Coronary artery (tissue), 2 donors: ENCODE measurements around the gene LPP.

ENCODE experiments used
- DNase-seq: peaks from one replicate; pipeline ENCODE4 v3.0.0-alpha.2; 2017; ENCODE audit warnings: low spot score
- H3K27ac ChIP-seq, 2 donors: fragments of 200-600 bp; sonication (generic); one replicate each; pipeline ENCODE4 v1.5.1; 2016 to 2019
- H3K4me3 ChIP-seq: fragments of 200-600 bp; sonication (generic); 2 replicates; pipeline ENCODE4 v1.5.1; 2016; ENCODE audit warnings: mild to moderate bottlenecking, moderate library complexity
- CTCF ChIP-seq: fragments of 200-600 bp; sonication (generic); IDR thresholded peaks from one replicate; pipeline ENCODE4 v1.5.1; 2019; ENCODE audit warnings: antibody characterized with exemption

Gene LPP

GRCh38 chr3:188791311-188791710, 637.4 kb downstream of the LPP start:
- no peak for DNase-seq

GRCh38 chr3:188792793-188793192, 638.8 kb downstream of the LPP start:
- DNase-seq: no peak
- no peak overlapping the region for H3K4me3 ChIP-seq
- no peak for TF ChIP-seq CTCF
- H3K27ac ChIP-seq: no peak overlapping the region

More at GRCh38 chr3:188791311-188791710, 637.4 kb downstream of the LPP start:
- no peak for TF ChIP-seq CTCF
- Histone ChIP-seq H3K27ac (no peak overlapping the region), H3K4me3 (no peak overlapping the region)

- no peak for DNase-seq
- no peak for TF ChIP-seq CTCF
- peak overlapping the region in 1 of 2 donors; percentile 27 for H3K27ac ChIP-seq
- no peak overlapping the region for H3K4me3 ChIP-seq
Measured at GRCh38 chr3:188796122-188796631, 642.2 kb downstream of the LPP start.

- Histone ChIP-seq H3K27ac (peak overlapping the region in 1 of 2 donors; percentile 27), H3K4me3 (no peak overlapping the region)
- TF ChIP-seq CTCF: no peak
Measured at GRCh38 chr3:188797045-188797444, 643.1 kb downstream of the LPP start.

GRCh38 chr3:188798556-188799145, 644.7 kb downstream of the LPP start:
- no peak for TF ChIP-seq CTCF
- no peak for DNase-seq
- Histone ChIP-seq H3K4me3 (no peak overlapping the region), H3K27ac (peak overlapping the region in 1 of 2 donors; percentile 1)

More at GRCh38 chr3:188797045-188797444, 643.1 kb downstream of the LPP start:
- DNase-seq: no peak

GRCh38 chr3:188801393-188801792, 647.4 kb downstream of the LPP start:
- TF ChIP-seq CTCF: no peak
- no peak overlapping the region for H3K27ac ChIP-seq
- no peak overlapping the region for H3K4me3 ChIP-seq
- no peak for DNase-seq

GRCh38 chr3:188802645-188803044, 648.7 kb downstream of the LPP start:
- DNase-seq: no peak
- Histone ChIP-seq H3K27ac (no peak overlapping the region), H3K4me3 (no peak overlapping the region)
- no peak for TF ChIP-seq CTCF
